ENCODE measurements around the gene SLC39A12. TPM values are rescaled to one million over a fixed set of nuclear protein-coding genes. Genes with fewer than 3 reads are reported as not detected.

The SLC39A12 gene
- total RNA-seq, 2 donors from 2014 or later, result not detected

DNA sequence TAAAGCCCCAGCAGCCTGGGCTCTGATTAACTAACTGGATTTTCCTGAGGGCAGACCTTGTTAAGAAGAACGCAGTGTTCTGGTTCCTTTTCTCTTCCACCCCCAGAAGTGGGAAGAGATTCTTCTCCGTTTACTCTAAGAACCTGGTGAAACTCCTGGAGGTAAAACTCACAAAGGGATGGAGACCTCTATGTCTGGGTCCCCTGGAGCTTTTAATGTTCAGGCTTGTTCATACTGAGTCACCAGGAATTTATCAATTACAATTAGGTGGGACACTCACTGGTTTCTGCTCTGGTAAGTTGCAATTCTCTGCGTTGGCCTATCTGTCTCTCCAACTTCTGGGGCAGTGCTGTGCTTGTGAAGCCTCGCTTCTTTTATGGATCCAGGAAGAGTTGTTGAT, 115.2 kb downstream of the SLC39A12 start:
- H3K36me3 Mint-ChIP-seq (ENCODE audit: low read depth), result no peaks in the 10 kb centered on the region
- no peak overlapping the region for H3K4me3 Mint-ChIP-seq
- Histone ChIP-seq H3K4me3 (ENCODE audit: low read length) (no peak overlapping the region), H3K4me1 (ENCODE audit: control insufficient read depth, insufficient read depth, low read length) (no peaks in the 10 kb centered on the region), H3K27me3 (ENCODE audit: control insufficient read depth, insufficient read depth, low read length, poor library complexity, severe bottlenecking) (no peaks in the 10 kb centered on the region), H3K27ac (ENCODE audit: low read depth, low read length) (no peak overlapping the region), H3K36me3 (ENCODE audit: control insufficient read depth, insufficient read depth, low read length) (no peaks in the 10 kb centered on the region), H3K9me3 (ENCODE audit: control insufficient read depth, low read length) (no peaks in the 10 kb centered on the region), H3K9ac (ENCODE audit: extremely low read depth, low read length, poor library complexity, severe bottlenecking) (no peak overlapping the region)
- H3K27me3 Mint-ChIP-seq (ENCODE audit: insufficient read depth), result no peaks in the 10 kb centered on the region
- no peak for DNase-seq
- no peaks in the 10 kb centered on the region for H3K9me3 Mint-ChIP-seq
- 81 to 87% methylated on average over 3 to 4 of the region's 4 CpGs for WGBS, 2 experiments (ENCODE audit: insufficient coverage in 1 of 2, insufficient read length in 1 of 2)
- TF ChIP-seq, protein P1, sequence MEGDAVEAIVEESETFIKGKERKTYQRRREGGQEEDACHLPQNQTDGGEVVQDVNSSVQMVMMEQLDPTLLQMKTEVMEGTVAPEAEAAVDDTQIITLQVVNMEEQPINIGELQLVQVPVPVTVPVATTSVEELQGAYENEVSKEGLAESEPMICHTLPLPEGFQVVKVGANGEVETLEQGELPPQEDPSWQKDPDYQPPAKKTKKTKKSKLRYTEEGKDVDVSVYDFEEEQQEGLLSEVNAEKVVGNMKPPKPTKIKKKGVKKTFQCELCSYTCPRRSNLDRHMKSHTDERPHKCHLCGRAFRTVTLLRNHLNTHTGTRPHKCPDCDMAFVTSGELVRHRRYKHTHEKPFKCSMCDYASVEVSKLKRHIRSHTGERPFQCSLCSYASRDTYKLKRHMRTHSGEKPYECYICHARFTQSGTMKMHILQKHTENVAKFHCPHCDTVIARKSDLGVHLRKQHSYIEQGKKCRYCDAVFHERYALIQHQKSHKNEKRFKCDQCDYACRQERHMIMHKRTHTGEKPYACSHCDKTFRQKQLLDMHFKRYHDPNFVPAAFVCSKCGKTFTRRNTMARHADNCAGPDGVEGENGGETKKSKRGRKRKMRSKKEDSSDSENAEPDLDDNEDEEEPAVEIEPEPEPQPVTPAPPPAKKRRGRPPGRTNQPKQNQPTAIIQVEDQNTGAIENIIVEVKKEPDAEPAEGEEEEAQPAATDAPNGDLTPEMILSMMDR (conservative IDR thresholded peaks at IDR 0.05), result no peak
- no peak overlapping the region for H3K27ac Mint-ChIP-seq
- H3K4me1 Mint-ChIP-seq, result no peaks in the 10 kb centered on the region

DNA sequence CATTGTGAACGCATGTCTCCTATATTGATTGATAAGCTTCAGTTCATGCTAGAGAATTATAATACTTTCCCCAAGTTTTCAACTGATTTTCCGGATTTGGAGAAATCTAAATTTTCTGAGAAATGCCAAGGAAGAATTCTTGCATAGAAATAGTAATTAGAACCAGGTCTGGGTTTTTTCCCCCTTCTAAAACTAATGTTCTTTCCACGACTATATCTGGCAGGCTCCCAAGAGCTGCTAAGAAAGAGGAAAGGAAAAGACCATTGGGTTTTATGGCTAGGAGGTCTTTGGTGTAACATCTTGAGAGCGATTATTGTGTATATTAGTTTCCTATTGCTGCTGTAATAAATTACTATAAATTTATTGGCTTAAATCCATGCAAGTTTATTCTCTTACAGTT, 116.7 kb downstream of the SLC39A12 start:
- H3K9ac ChIP-seq (ENCODE audit: extremely low read depth, low read length, poor library complexity, severe bottlenecking), result no peak overlapping the region
- WGBS, 2 experiments (ENCODE audit: insufficient coverage in 1 of 2, insufficient read length in 1 of 2), result 92 to 100% methylated on average over 1 to 4 of the region's 4 CpGs
- TF ChIP-seq, protein P1 (conservative IDR thresholded peaks at IDR 0.05), result no peak
- no peak overlapping the region for H3K4me3 Mint-ChIP-seq
- DNase-seq, result no peak
- no peaks in the 10 kb centered on the region for H3K4me1 ChIP-seq (ENCODE audit: control insufficient read depth, insufficient read depth, low read length)
- H3K36me3 ChIP-seq (ENCODE audit: control insufficient read depth, insufficient read depth, low read length), result no peaks in the 10 kb centered on the region
- H3K27ac Mint-ChIP-seq, result no peak overlapping the region
- no peak overlapping the region for H3K27ac ChIP-seq (ENCODE audit: low read depth, low read length)
- H3K4me1 Mint-ChIP-seq, result no peaks in the 10 kb centered on the region
- H3K4me3 ChIP-seq (ENCODE audit: low read length), result no peak overlapping the region
- H3K27me3 ChIP-seq (ENCODE audit: control insufficient read depth, insufficient read depth, low read length, poor library complexity, severe bottlenecking), result no peaks in the 10 kb centered on the region
- H3K36me3 Mint-ChIP-seq (ENCODE audit: low read depth), result no peaks in the 10 kb centered on the region
- no peaks in the 10 kb centered on the region for H3K27me3 Mint-ChIP-seq (ENCODE audit: insufficient read depth)
- no peaks in the 10 kb centered on the region for H3K9me3 Mint-ChIP-seq
- no peaks in the 10 kb centered on the region for H3K9me3 ChIP-seq (ENCODE audit: control insufficient read depth, low read length)

DNA sequence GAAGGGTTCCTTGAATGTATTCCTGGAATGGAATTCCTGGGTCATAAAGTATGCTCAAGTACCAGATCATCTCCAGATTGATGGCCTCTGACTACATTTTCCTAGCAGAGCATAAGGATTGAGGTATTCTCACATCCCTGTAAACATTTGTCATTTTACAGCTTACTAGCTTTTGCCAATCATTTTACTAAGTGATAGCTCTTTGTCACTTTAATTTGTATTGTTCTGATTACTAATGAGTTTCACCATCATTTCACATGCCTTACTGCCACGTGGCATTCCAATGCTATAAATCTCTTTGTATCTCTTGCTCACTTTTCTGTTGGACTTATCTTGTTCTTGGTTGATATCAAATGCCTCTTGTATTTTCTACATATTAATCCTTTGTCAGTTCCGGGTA, 119.9 kb downstream of the SLC39A12 start:
- Mint-ChIP-seq H3K27ac (no peak overlapping the region), H3K4me3 (no peak overlapping the region), H3K27me3 (ENCODE audit: insufficient read depth) (no peaks in the 10 kb centered on the region), H3K4me1 (no peaks in the 10 kb centered on the region), H3K36me3 (ENCODE audit: low read depth) (no peaks in the 10 kb centered on the region), H3K9me3 (no peaks in the 10 kb centered on the region)
- no peaks in the 10 kb centered on the region for H3K36me3 ChIP-seq (ENCODE audit: control insufficient read depth, insufficient read depth, low read length)
- H3K9me3 ChIP-seq (ENCODE audit: control insufficient read depth, low read length), result no peaks in the 10 kb centered on the region
- no peak for DNase-seq
- TF ChIP-seq, protein P1 (conservative IDR thresholded peaks at IDR 0.05), result no peak
- H3K27me3 ChIP-seq (ENCODE audit: control insufficient read depth, insufficient read depth, low read length, poor library complexity, severe bottlenecking), result no peaks in the 10 kb centered on the region
- no peak overlapping the region for H3K4me3 ChIP-seq (ENCODE audit: low read length)
- no peak overlapping the region for H3K9ac ChIP-seq (ENCODE audit: extremely low read depth, low read length, poor library complexity, severe bottlenecking)
- H3K4me1 ChIP-seq (ENCODE audit: control insufficient read depth, insufficient read depth, low read length), result no peaks in the 10 kb centered on the region
- H3K27ac ChIP-seq (ENCODE audit: low read depth, low read length), result no peak overlapping the region
- WGBS, 2 experiments (ENCODE audit: insufficient coverage in 1 of 2, insufficient read length in 1 of 2), result 83 to 98% methylated on average over 1 to 2 of the region's 2 CpGs

Measured in endodermal cell (in vitro differentiated cells).